HepG2 (cell line): ENCODE results near the gene MON1A. TPM values are rescaled to one million over a fixed set of nuclear protein-coding genes. Genes with fewer than 3 reads are reported as not detected.

Experiments used
- AHR ChIP-seq: IDR thresholded peaks from 2 replicates; pipeline ENCODE4 v1.6.1; 2018; ENCODE audit warnings: missing genetic modification reagents, missing compliant biosample characterization
- ATF4 ChIP-seq, 2 experiments: fragments of 450-650 bp in 1 of 2; sonication (generic) in 1 of 2; formaldehyde crosslinking; IDR thresholded peaks; 2 replicates each; pipeline versions ENCODE4 v1.5.0 to v1.8.0; 2020 to 2022; ENCODE audit warnings: mild to moderate bottlenecking in 1 of 2, missing genetic modification reagents in 1 of 2
- BORCS8-MEF2B ChIP-seq: sonication (generic); formaldehyde crosslinking; IDR thresholded peaks from 2 replicates; pipeline ENCODE4 v1.8.0; 2022; ENCODE audit warnings: mild to moderate bottlenecking, missing genetic modification reagents
- CCDC6 ChIP-seq: sonication (generic); formaldehyde crosslinking; IDR thresholded peaks from 2 replicates; pipeline ENCODE4 v1.8.1; 2022; ENCODE audit warnings: mild to moderate bottlenecking, missing genetic modification reagents, moderate library complexity
- DR1 ChIP-seq: sonication (generic); formaldehyde crosslinking; IDR thresholded peaks from 2 replicates; pipeline ENCODE4 v1.8.0; 2021; ENCODE audit warnings: mild to moderate bottlenecking, missing genetic modification reagents, inconsistent platforms
- EHMT2 ChIP-seq: fragments of 200-600 bp; sonication (generic); IDR thresholded peaks from 2 replicates; pipeline ENCODE4 v1.7.0; 2017; ENCODE audit warnings: antibody characterized with exemption, low read depth, low read length, borderline replicate concordance
- ELF1 ChIP-seq: sonication (generic); formaldehyde crosslinking; IDR thresholded peaks from 2 replicates; pipeline ENCODE4 v1.4.0; 2020; ENCODE audit warnings: missing genetic modification reagents
- JUNB ChIP-seq: sonication (generic); formaldehyde crosslinking; IDR thresholded peaks from 2 replicates; pipeline ENCODE4 v1.8.0; 2022; ENCODE audit warnings: missing genetic modification reagents, mild to moderate bottlenecking, borderline replicate concordance
- KMT2A ChIP-seq: sonication (generic); formaldehyde crosslinking; IDR thresholded peaks from 2 replicates; pipeline ENCODE4 v1.4.0; 2020; ENCODE audit warnings: missing genetic modification reagents
- MED1 ChIP-seq: sonication (generic); formaldehyde crosslinking; IDR thresholded peaks from 2 replicates; pipeline ENCODE4 v1.4.0; 2020; ENCODE audit warnings: missing genetic modification reagents
- MED13 ChIP-seq: sonication (generic); formaldehyde crosslinking; IDR thresholded peaks from 2 replicates; pipeline ENCODE4 v1.5.0; 2020; ENCODE audit warnings: missing genetic modification reagents
- NR2F1 ChIP-seq, 2 experiments: fragments of 450-650 bp in 1 of 2; formaldehyde crosslinking in 1 of 2; IDR thresholded peaks; 2 replicates each; pipeline versions ENCODE4 v1.5.0 to v1.6.1; 2016 to 2020; ENCODE audit warnings: mild to moderate bottlenecking in 1 of 2, missing compliant biosample characterization in 1 of 2, missing genetic modification reagents in 1 of 2, moderate library complexity in 1 of 2
- SP1 ChIP-seq, 2 experiments: fragments of 450-650 bp in 1 of 2; sonication (generic) in 1 of 2; formaldehyde crosslinking in 1 of 2; IDR thresholded peaks; 2 replicates each; pipeline versions ENCODE4 v1.4.0 to v1.6.1; 2016 to 2020; ENCODE audit warnings: missing genetic modification reagents in 1 of 2
- SP5 ChIP-seq: IDR thresholded peaks from 2 replicates; pipeline ENCODE4 v1.6.1; 2016; ENCODE audit warnings: low read depth, borderline replicate concordance
- TAF15 ChIP-seq: fragments of 200-400 bp; formaldehyde crosslinking; IDR thresholded peaks from one replicate; pipeline ENCODE4 v1.6.1; 2018; ENCODE audit warnings: mild to moderate bottlenecking, low read depth, low read length; ENCODE audit not compliant: poor library complexity, severe bottlenecking
- ZBTB26 ChIP-seq: IDR thresholded peaks from 2 replicates; pipeline ENCODE4 v1.6.1; 2016; ENCODE audit warnings: missing compliant biosample characterization, missing genetic modification reagents, borderline replicate concordance
- ZNF18 ChIP-seq: sonication (generic); formaldehyde crosslinking; IDR thresholded peaks from 2 replicates; pipeline ENCODE4 v1.8.0; 2022; ENCODE audit warnings: mild to moderate bottlenecking, missing genetic modification reagents; ENCODE audit not compliant: insufficient replicate concordance
- ZNF225 ChIP-seq: sonication (generic); formaldehyde crosslinking; IDR thresholded peaks from 2 replicates; pipeline ENCODE4 v1.4.0; 2020; ENCODE audit warnings: mild to moderate bottlenecking, missing genetic modification reagents
- ZNF547 ChIP-seq: sonication (generic); formaldehyde crosslinking; IDR thresholded peaks from 2 replicates; pipeline ENCODE4 v1.5.1; 2020; ENCODE audit warnings: mild to moderate bottlenecking, missing genetic modification reagents
- ZNF749 ChIP-seq: sonication (generic); formaldehyde crosslinking; IDR thresholded peaks from 2 replicates; pipeline ENCODE4 v1.8.0; 2022; ENCODE audit warnings: mild to moderate bottlenecking, missing genetic modification reagents, moderate library complexity, borderline replicate concordance
- polyA plus RNA-seq, 8 experiments: library from polyadenylated mRNA; depleted of rRNA in 3 of 8; stranded (reverse) in 7 of 8; unstranded in 1 of 8; fragments of >200 nt; fragmentation: Illumina TruSeq in 4 of 8; extraction: Trizol in 4 of 8; gene quantifications; 2 replicates each; pipeline versions ENCODE4 v1.2.1 to v1.2.3, GENCODE V29; 2011 to 2016; ENCODE audit warnings: low read depth in 4 of 8, missing spikeins in 1 of 8, mixed read lengths in 1 of 8; ENCODE audit not compliant: insufficient read depth in 1 of 8
- total RNA-seq, 5 experiments: library from RNA; depleted of rRNA; stranded (reverse); fragments of >200 nt; fragmentation: Illumina TruSeq; extraction: Trizol; gene quantifications; 2 replicates each; pipeline ENCODE4 v1.2.3, GENCODE V29; 2016; ENCODE audit warnings: low read depth in 1 of 5
- TF ChIP-seq, protein P1 (sequence below): sonication (generic); formaldehyde crosslinking; IDR thresholded peaks from 2 replicates; pipeline ENCODE4 v1.5.0; 2020; ENCODE audit warnings: mild to moderate bottlenecking, missing genetic modification reagents

The MON1A gene
- total and polyA plus RNA-seq, 2 of the 13 experiments (the other 11 are each of a cell fraction or from before 2014, with no cell fraction given): 4.6 to 9.0 TPM

GRCh38 chr3:49939858-49940666 is 10.5 kb upstream of the MON1A start, which contains the start of gene RBM6 (continued):
- peak; percentile 67; the same call in 1 of the 2 replicates for TF ChIP-seq ZBTB26 (CRISPR knock-in tag)
- TF ChIP-seq SP5 (CRISPR knock-in tag): peak; percentile 64; the same call in 1 of the 2 replicates
- peak; percentile 92 for TF ChIP-seq ELF1 (CRISPR knock-in tag)
- TF ChIP-seq BORCS8-MEF2B: no peak
- TF ChIP-seq ZNF225 (CRISPR knock-in tag): no peak
- no peak; a peak in 2 of 4 replicates for TF ChIP-seq NR2F1 (CRISPR knock-in tag; IDR thresholded peaks at IDR 0.05)
- peak; percentile 58 for TF ChIP-seq TAF15
- peak in 1 of 2 experiments; percentile 68; a peak in 2 of 4 replicates for TF ChIP-seq ATF4 (CRISPR knock-in tag; IDR thresholded peaks at IDR 0.05)
- TF ChIP-seq DR1 (CRISPR knock-in tag): peak; percentile 85
- TF ChIP-seq ZNF547 (CRISPR knock-in tag): peak; percentile 82
- peak; percentile 82 for TF ChIP-seq KMT2A (CRISPR knock-in tag)
- TF ChIP-seq SP1 (IDR thresholded peaks at IDR 0.05): no peak
- peak; percentile 91 for TF ChIP-seq SP1 (CRISPR knock-in tag; IDR thresholded peaks at IDR 0.05)
- no peak; the same call in 1 of the 2 replicates for TF ChIP-seq ZNF749
- peak; percentile 65 for TF ChIP-seq ZNF18 (CRISPR knock-in tag)
- TF ChIP-seq CCDC6 (CRISPR knock-in tag): peak; percentile 58; the same call in 1 of the 2 replicates
- TF ChIP-seq JUNB (CRISPR knock-in tag): no peak
- TF ChIP-seq MED13 (CRISPR knock-in tag): peak; percentile 76; the same call in 1 of the 2 replicates
- peak; percentile 74; the same call in 1 of the 2 replicates for TF ChIP-seq MED1 (CRISPR knock-in tag)
- TF ChIP-seq AHR: peak; percentile 76
- TF ChIP-seq EHMT2: no peak; the same call in 1 of the 2 replicates
- TF ChIP-seq, protein P1, sequence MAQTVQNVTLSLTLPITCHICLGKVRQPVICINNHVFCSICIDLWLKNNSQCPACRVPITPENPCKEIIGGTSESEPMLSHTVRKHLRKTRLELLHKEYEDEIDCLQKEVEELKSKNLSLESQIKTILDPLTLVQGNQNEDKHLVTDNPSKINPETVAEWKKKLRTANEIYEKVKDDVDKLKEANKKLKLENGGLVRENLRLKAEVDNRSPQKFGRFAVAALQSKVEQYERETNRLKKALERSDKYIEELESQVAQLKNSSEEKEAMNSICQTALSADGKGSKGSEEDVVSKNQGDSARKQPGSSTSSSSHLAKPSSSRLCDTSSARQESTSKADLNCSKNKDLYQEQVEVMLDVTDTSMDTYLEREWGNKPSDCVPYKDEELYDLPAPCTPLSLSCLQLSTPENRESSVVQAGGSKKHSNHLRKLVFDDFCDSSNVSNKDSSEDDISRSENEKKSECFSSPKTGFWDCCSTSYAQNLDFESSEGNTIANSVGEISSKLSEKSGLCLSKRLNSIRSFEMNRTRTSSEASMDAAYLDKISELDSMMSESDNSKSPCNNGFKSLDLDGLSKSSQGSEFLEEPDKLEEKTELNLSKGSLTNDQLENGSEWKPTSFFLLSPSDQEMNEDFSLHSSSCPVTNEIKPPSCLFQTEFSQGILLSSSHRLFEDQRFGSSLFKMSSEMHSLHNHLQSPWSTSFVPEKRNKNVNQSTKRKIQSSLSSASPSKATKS: no peak
